ENCODE data around the gene CHTOP.

DNA sequence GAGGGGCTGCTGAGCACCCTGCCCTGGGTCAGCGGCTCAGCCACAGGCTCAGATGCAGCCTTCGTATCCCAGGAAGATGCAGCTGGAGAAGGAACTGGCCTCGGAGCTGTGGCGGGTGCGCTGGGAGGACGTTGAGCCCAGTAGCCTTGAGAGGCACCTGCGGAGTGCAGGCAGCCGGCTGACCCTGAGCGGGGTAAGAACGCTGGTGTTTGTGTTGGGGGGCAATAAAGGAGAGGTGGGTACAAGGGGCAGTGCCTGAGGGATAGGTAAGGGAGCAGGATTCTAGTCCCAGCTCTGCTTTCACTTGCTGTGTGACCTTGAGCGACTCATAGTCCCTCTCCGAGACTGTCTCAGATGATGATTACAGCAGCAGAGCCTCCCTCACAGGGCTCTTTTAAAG is 51.0 kb downstream of the CHTOP start:
- TF ChIP-seq CTCF (conservative IDR thresholded peaks at IDR 0.05) (no peak), EZH2 (IDR thresholded peaks at IDR 0.05; ENCODE audit: low read depth) (no peak)

All from PC-9 (cell line).